Fibroblast of skin of left biceps (primary cell): Measurements from ENCODE around the gene TRMT61A.

ENCODE experiments used
- DNase-seq, 2 experiments: peaks; one replicate each; pipeline ENCODE4 v3.0.0-alpha.2; 2013; ENCODE audit warnings: low read depth in 2 of 2

The TRMT61A gene

DNA sequence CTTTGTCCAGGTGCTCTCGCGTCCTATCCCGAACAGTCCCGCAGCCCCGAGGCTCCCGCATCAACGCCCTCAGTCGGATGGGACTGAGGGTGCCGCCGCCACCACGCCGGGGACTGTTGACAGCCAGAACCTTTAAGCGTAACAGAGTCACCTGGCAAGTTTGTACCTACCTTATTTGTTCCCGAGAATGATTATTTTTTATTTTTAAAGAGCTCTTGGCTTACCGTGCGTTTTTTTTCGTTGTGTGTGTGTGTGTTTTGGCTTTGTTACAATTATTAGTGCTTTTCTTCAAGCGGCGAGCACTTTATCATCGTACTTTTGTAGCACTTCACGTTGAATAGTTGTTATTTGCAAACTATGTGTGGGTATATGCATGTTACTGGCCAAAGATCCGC is 34.2 kb downstream of the TRMT61A start:
- no peak for DNase-seq

DNA sequence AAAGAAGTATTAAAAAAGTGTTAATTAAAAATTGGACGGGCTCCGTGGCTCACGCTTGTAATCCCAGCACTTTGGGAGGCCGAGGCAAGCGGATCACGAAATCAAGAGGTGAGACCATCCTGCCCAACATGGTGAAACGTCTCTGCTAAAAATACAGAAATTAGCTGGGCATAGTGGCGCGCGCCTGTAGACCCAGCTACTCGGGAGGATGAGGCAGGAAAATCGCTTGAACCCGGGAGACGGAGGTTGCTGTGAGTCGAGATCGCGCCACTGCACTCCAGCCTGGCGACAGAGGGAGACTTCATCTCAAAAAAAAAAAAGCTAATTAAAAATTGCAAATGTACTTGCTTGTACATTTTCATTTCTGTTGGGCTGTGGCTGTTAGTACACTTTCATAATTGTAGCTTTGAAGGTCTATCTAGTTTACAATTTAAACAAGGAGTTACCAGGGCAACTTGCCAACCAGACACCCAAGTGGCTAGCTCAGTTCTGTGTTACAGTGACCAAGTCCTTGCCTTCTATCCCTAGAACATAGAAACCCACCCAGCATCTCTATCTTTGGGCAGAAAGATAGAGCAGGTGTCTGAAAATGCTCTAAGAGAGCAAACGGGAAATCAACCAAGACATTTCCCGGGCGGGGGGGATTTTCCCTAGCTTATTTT is 35.0 kb downstream of the TRMT61A start:
- DNase-seq: no peak

DNA sequence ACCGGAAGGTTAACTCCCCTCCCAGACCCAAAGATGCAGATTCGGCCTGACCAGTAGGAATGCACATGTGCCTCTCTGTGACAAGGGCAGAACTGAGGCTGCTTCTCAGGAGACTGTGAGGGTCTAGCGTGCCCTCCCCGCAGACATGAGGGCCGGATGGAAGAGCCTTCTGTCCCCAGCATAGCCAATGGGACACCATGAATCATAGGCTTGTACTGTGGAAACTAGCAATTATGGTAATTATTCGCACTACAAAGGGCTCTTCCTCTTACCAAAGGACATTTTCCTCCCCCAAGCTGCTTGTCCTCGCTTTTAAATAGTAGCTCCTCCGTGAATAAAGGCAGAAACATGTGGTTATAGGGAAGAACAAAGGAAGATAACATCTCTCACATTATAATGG is 40.0 kb downstream of the TRMT61A start:
- DNase-seq: no peak

DNA sequence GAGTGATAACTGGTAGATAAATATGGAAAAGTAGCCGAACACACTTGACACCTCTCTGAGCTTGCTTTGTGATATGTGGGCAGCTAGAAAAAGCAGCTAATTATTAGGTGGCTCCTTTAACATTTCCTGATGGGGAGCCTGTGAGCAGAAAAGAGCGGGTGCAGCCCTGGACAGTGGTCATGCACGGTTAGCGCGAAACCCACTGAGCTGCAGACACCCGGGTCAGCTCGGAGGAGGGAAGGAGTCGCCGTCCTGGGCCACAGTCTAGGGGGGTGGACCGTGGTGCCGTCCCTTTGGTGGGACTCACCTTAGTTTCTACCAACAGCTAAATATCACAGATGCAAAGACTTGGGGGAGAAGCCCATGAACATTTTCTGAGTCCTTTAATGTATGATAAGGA is 40.4 kb downstream of the TRMT61A start:
- no peak for DNase-seq

DNA sequence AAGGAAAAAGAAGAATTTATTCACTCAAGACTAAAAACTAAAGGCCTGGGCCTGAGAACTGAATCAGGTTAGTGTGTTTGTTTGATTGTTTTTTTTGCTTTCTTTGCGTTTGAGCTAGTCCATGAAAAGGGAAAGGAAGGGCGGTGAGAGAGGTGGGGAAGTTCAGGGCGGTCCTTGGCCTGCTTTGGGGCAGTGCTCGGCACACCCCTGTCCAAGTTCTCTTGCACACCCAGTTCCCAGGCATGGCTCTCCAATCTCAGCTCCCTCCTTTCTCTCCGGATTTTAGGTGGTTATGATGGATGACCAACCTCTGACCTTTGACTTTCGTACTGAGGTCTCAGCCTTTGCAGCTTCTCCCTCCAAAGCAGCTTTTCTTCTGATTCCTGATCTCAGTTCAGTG is 45.1 kb downstream of the TRMT61A start:
- no peak for DNase-seq

DNA sequence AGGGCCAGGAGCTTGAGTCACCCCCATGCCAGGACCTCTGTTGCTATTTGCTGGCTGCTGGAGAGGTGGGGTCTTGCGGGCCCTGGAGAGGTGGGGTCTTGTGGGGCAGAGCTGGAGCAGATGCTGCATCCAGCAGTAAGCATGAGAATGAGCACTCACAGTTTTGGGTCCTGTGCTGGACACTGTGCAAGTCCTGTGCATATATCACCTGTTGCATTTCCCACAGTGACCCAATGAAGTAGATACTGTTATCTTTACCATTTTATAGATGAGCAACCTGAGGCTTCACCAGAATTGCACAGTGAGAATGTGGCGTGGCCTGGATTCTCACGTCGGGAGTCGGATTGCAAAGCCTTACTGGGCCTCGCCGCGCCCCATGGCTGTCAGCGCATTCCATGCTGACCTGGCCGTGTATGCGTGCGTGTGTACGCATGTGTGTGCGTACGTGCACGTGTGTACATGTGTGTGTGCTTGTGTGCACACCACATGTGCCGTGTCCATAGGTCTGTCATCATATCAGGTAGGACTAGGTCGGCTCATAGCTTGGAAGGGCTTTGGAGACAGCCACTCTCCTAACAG is 45.8 kb downstream of the TRMT61A start:
- DNase-seq: no peak

DNA sequence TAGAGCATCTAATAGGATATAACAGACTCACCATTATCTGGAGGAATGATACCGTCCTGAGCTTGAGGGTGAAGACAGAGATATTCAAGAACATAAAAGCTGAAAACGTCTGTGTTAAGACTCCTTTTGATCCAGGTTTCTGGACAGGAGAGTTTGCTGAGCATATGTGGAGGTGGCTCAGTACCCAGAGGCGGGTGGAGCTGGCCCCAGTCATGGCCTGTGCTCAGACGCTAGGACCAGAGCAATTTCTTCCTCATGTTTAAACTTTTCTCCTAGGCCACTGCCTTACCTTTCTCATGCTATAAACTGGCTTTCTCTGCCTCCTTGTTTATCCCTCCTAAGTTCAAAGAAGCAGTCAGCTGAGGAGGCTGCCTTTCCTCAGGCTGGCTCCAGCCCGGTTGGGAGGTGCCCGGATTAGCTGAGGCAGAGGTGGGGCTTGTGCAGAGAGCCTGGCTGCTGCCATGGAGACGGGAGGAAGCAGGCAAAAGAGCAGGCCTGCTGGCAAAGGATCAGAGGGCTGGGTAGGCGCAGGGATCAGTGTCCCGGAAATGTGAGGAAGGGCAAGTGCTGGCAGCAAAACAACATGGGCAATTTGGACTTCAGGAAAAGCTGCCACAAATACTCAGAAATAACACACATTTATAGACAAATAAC is 47.5 kb downstream of the TRMT61A start:
- DNase-seq: no peak

DNA sequence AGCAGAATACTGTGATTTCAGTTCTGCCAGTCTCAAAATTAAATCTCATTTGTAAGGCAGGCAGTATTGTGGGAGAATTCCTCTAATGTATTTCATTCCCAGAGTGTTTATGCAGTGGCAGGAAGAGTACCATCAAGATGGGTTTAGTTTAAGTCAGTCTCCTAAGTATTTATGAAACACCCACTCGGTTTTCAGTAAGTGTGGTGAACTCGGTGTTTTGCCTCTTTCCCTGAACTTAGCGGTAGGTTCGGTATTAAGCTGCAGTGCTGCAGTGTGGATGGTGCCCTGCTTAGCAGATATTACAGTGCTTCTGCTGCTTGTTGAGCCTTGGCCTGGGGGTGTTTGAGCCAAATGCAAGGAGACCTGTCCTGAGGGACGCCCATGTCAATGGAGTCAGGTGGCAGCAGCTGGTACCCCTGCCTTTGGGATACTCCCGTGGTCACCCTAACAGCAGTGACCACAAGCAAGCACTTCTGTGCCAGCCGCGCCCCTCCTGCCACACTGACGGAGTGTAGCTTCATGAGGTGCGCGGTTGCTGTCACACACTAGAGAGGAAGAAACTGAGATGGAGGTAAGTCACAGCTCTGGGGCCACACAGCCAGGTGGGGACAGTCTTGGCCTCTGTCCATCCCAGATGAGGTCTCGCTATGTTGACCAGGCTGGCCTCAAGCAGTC is 49.5 kb downstream of the TRMT61A start:
- DNase-seq: no peak

DNA sequence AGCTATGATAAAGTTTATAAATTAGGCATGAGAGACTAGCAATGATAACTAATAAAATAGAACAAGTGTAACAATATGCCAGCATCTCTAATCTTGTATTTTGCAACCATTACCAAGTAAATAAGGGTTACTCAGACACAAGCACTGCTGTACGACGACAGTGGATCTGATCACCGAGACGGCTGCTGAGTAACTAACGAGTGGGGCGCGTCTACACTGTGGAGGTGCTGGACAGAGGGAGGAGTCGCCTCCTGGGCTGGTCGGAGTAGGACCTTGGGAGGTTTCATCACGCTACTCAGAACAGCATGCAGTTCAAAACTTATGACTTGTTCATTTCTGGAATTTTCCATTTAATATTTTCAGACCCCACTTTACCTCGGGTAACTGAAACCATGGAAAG is 52.2 kb downstream of the TRMT61A start:
- DNase-seq: no peak

DNA sequence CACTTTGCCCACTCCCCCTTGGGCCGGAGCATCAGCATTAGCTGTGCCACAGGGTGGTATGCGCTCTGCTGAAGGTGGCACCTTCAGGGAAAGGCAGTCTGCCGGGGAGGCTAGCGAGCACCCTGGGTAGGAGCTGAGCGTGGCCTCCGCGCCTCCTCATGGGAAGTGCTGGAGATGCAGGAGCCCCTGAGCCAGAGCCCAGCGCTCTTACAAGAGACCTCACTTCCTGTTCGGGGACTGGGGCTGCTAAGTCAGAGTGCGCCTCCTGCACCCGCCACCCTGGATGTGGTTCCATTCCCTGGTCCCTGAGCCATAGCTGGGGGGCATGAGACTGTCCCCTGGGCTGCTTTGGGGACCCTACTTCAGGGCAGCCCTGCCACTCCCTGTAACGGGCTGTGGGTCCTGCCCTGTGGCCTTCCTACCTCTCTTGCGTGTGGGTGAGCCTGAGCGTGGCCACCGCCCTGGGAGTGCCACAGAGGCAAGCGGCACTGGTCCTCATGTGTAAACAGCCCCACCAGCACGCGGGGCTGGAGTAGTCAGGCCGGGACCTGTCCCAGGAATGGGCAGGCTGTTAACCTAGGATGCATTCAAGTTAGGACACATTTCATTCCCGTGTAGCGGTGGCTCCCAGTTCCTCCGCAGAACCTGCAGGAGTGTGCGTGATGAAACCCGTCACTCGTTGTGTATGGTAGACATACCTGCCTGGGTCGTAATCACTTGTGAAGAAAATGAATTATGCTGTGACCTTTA is 53.1 kb downstream of the TRMT61A start:
- DNase-seq: no peak

DNA sequence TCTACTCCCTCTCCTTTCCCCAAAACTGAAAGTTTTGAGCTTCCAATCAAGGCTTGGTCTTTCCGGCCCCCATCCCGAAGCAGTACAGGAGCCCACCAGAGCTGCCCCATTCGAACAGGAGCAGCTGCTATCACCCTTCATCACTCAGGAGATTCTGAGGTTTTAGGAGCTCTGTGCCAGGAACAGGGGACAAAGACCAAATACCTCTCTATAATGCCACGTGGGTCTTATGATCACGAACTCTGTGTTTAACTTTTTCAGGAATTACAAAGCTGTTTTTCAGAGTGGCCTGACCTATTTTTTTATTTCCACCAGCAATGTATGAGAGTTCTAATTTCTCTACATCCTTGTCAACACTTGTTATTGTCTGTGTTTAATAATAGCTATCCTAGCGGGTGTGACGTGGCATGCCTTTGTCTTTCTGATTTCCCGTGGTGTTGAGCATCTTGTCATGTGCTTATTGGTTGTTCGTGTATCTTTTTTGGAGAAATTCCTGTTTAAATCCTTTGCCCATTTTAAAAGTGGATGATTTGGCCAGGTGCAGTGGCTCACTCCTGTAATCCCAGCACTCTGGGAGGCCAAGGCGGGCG is 55.4 kb downstream of the TRMT61A start:
- DNase-seq: no peak
